K562 (cell line): Measurements from ENCODE around the gene CHN1. TPM values are rescaled to one million over a fixed set of nuclear protein-coding genes. Genes with fewer than 3 reads are reported as not detected.
A peak's percentile ranks its signal among the peaks of the same experiment; 100 is the strongest.

Source experiments
- BHLHE40 ChIP-seq: IDR thresholded peaks from 2 replicates; pipeline ENCODE4 v1.6.1; 2011; ENCODE audit warnings: low read length, improper control_type of control experiment
- CTCF ChIP-seq, 3 experiments: IDR thresholded peaks in 2 of 3; conservative IDR thresholded peaks in 1 of 3; 2 replicates each; pipeline ENCODE4 v1.5.1; 2011 to 2012; ENCODE audit warnings: low read length in 3 of 3, mild to moderate bottlenecking in 3 of 3, control low read depth in 2 of 3, improper control_type of control experiment in 1 of 3, inconsistent platforms in 1 of 3, low read depth in 1 of 3, mixed read lengths in 1 of 3, moderate library complexity in 1 of 3; ENCODE audit not compliant: insufficient read depth in 2 of 3
- MAZ ChIP-seq, 2 experiments: fragments of 450-650 bp in 1 of 2; sonication (generic) in 1 of 2; formaldehyde crosslinking; IDR thresholded peaks in 1 of 2; conservative IDR thresholded peaks in 1 of 2; 2 replicates each; pipeline versions ENCODE4 v1.4.0 to v1.5.0; 2020; ENCODE audit warnings: mild to moderate bottlenecking in 1 of 2, missing genetic modification reagents in 1 of 2
- RCOR1 ChIP-seq, 2 experiments: IDR thresholded peaks; 2 replicates each; pipeline ENCODE4 v1.6.1; 2012; ENCODE audit warnings: low read depth in 2 of 2, low read length in 2 of 2, borderline replicate concordance in 1 of 2, improper control_type of control experiment in 1 of 2
- SMC3 ChIP-seq: conservative IDR thresholded peaks from 2 replicates; pipeline ENCODE4 v1.6.1; 2011; ENCODE audit warnings: low read depth, low read length, improper control_type of control experiment; ENCODE audit not compliant: insufficient read depth
- USF2 ChIP-seq: sonication (generic); formaldehyde crosslinking; IDR thresholded peaks from 2 replicates; pipeline ENCODE4 v1.5.0; 2020; ENCODE audit warnings: missing genetic modification reagents
- YY1 ChIP-seq, 3 experiments: IDR thresholded peaks; 2 replicates each; pipeline ENCODE4 v1.6.1; 2011; ENCODE audit warnings: low read length in 2 of 3, mild to moderate bottlenecking in 2 of 3, moderate library complexity in 2 of 3, borderline replicate concordance in 1 of 3, control low read depth in 1 of 3, low read depth in 1 of 3; ENCODE audit not compliant: insufficient read depth in 3 of 3, insufficient replicate concordance in 2 of 3, control insufficient read depth in 1 of 3, insufficient read length in 1 of 3; ENCODE audit errors: extremely low read depth in 1 of 3
- ZBTB40 ChIP-seq, 2 experiments: fragments of 450-650 bp in 1 of 2; sonication (generic) in 1 of 2; formaldehyde crosslinking in 1 of 2; IDR thresholded peaks; 2 replicates each; pipeline versions ENCODE4 v1.7.1 to v1.9.0; 2016 to 2022; ENCODE audit warnings: inconsistent platforms in 1 of 2, mild to moderate bottlenecking in 1 of 2, missing genetic modification reagents in 1 of 2
- polyA plus RNA-seq, 8 experiments: library from polyadenylated mRNA; depleted of rRNA in 4 of 8; stranded (reverse) in 5 of 8; unstranded in 3 of 8; fragments of >200 nt; fragmentation: Nextera tagmentation in 2 of 8; fragmentation: Illumina TruSeq in 1 of 8; extraction: Ambion mirVana in 2 of 8; extraction: Trizol in 1 of 8; gene quantifications; 2 replicates each; pipeline versions ENCODE4 v1.2.1 to v1.2.3, GENCODE V29; 2011 to 2014; ENCODE audit warnings: inconsistent platforms in 1 of 8, missing spikeins in 1 of 8
- total RNA-seq, 7 experiments: library from RNA; depleted of rRNA in 6 of 7; stranded (reverse); fragments of >200 nt in 6 of 7; fragmentation: Illumina TruSeq in 2 of 7; extraction: Trizol in 2 of 7; gene quantifications; 2 replicates each; pipeline versions ENCODE4 v1.2.1 to v1.2.3, GENCODE V29; 2011 to 2021; ENCODE audit warnings: low replicate concordance in 1 of 7
- TF ChIP-seq, protein P1 (sequence below): fragments of 250-450 bp; sonication (Bioruptor Pico); IDR thresholded peaks from 2 replicates; pipeline ENCODE4 v1.4.0; 2020; ENCODE audit warnings: mild to moderate bottlenecking, moderate library complexity

The CHN1 gene
- total and polyA plus RNA-seq, 9 of the 15 experiments (the other 6 are each of a cell fraction or from before 2014, with no cell fraction given): 0.17 to 2.0 (median 0.87) TPM

GRCh38 chr2:174771631-174772471 is 233.3 kb downstream of the CHN1 start (continued):
- TF ChIP-seq RCOR1 (IDR thresholded peaks at IDR 0.05; ENCODE audit: borderline replicate concordance in 1 of 2, low read depth in 2 of 2, low read length in 2 of 2) (0 out of 4 replicates have a peak, but pooled peaks of 1 of the 2 experiments have one; percentile 11), USF2 (CRISPR knock-in tag) (peak; percentile 54), CTCF (IDR thresholded peaks at IDR 0.05 in 2 of 3, conservative IDR thresholded peaks at IDR 0.05 in 1 of 3; ENCODE audit: insufficient read depth in 2 of 3, low read depth in 1 of 3, low read length in 3 of 3) (peak; percentile 88 to 96 (median 89)), MAZ (CRISPR knock-in tag; conservative IDR thresholded peaks at IDR 0.05 in 1 of 2, IDR thresholded peaks at IDR 0.05 in 1 of 2) (0 out of 4 replicates have a peak, but pooled peaks of 1 of the 2 experiments have one; percentile 39), ZBTB40 (IDR thresholded peaks at IDR 0.05) (no peak), ZBTB40 (CRISPR knock-in tag; IDR thresholded peaks at IDR 0.05) (no peak), SMC3 (peak; percentile 69), BHLHE40 (peak; percentile 81), YY1 (IDR thresholded peaks at IDR 0.05; ENCODE audit: borderline replicate concordance in 1 of 3, control insufficient read depth in 1 of 3, extremely low read depth in 1 of 3, insufficient read depth in 3 of 3, insufficient read length in 1 of 3, insufficient replicate concordance in 2 of 3, low read depth in 1 of 3, low read length in 2 of 3) (peak in 1 of 3 experiments; percentile 53)
- TF ChIP-seq, protein P1, sequence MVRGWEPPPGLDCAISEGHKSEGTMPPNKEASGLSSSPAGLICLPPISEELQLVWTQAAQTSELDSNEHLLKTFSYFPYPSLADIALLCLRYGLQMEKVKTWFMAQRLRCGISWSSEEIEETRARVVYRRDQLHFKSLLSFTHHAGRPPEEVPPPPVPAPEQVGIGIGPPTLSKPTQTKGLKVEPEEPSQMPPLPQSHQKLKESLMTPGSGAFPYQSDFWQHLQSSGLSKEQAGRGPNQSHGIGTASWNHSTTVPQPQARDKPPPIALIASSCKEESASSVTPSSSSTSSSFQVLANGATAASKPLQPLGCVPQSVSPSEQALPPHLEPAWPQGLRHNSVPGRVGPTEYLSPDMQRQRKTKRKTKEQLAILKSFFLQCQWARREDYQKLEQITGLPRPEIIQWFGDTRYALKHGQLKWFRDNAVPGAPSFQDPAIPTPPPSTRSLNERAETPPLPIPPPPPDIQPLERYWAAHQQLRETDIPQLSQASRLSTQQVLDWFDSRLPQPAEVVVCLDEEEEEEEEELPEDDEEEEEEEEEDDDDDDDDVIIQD (CRISPR knock-in tag): no peak
